ENCODE results near the gene BCORL1. TPM values are rescaled to one million over a fixed set of nuclear protein-coding genes. Genes with fewer than 3 reads are reported as not detected.
A peak's percentile ranks its signal among the peaks of the same experiment; 100 is the strongest.

Gene BCORL1
- total and polyA plus RNA-seq, 2 donors from 2014 or later = 3.9 to 14.1 TPM

- peak overlapping the region in 1 of 2 donors; percentile 24 for H3K27ac ChIP-seq (ENCODE audit: low read depth in 2 of 2, low read length in 2 of 2)
- H3K9me3 ChIP-seq (ENCODE audit: control insufficient read depth in 2 of 3, insufficient read depth in 1 of 3, low read length in 3 of 3) = no peaks in the 10 kb centered on the region
- no peaks in the 10 kb centered on the region for H3K36me3 ChIP-seq (ENCODE audit: control insufficient read depth in 2 of 3, insufficient read depth in 3 of 3, low read length in 3 of 3)
- intact Hi-C loops (cut with DNase I) = no loop called here
- no peak for FAIRE-seq
- DNase-seq = peak in 1 of 5 donors; percentile 88
- H3K9ac ChIP-seq (ENCODE audit: low read length in 3 of 3) = no peak overlapping the region
- TF ChIP-seq CTCF (IDR thresholded peaks at IDR 0.05; ENCODE audit: borderline replicate concordance, extremely low read depth, insufficient read depth) = no peak
- H3K27me3 ChIP-seq (ENCODE audit: control insufficient read depth, insufficient read depth, low read length) = no peaks in the 10 kb centered on the region
- no peaks in the 10 kb centered on the region for H3K4me1 ChIP-seq (ENCODE audit: control insufficient read depth in 2 of 3, insufficient read depth in 2 of 3, low read depth in 1 of 3, low read length in 3 of 3)
- H3K4me3 ChIP-seq (ENCODE audit: low read length in 3 of 3) = no peak overlapping the region
These were observed 109.6 kb downstream of the BCORL1 start for GRCh38 chrX:130091980-130092522.

- Histone ChIP-seq H3K4me3 (ENCODE audit: low read length in 3 of 3) (no peak overlapping the region), H3K27me3 (ENCODE audit: control insufficient read depth, insufficient read depth, low read length) (no peaks in the 10 kb centered on the region), H3K9ac (ENCODE audit: low read length in 3 of 3) (no peak overlapping the region), H3K36me3 (ENCODE audit: control insufficient read depth in 2 of 3, insufficient read depth in 3 of 3, low read length in 3 of 3) (no peaks in the 10 kb centered on the region), H3K4me1 (ENCODE audit: control insufficient read depth in 2 of 3, insufficient read depth in 2 of 3, low read depth in 1 of 3, low read length in 3 of 3) (peaks cover 0 to 4% (median 0%) of the 10 kb centered on the region in 3 donors), H3K27ac (ENCODE audit: low read depth in 2 of 2, low read length in 2 of 2) (no peak overlapping the region), H3K9me3 (ENCODE audit: control insufficient read depth in 2 of 3, insufficient read depth in 1 of 3, low read length in 3 of 3) (no peaks in the 10 kb centered on the region)
- FAIRE-seq = no peak
- DNase-seq = no peak
- TF ChIP-seq CTCF (IDR thresholded peaks at IDR 0.05; ENCODE audit: borderline replicate concordance, extremely low read depth, insufficient read depth) = no peak
- intact Hi-C loops (cut with DNase I) = no loop called here
These were observed 110.8 kb downstream of the BCORL1 start for GRCh38 chrX:130093271-130093670.

- Histone ChIP-seq H3K9me3 (ENCODE audit: control insufficient read depth in 2 of 3, insufficient read depth in 1 of 3, low read length in 3 of 3) (no peaks in the 10 kb centered on the region), H3K27ac (ENCODE audit: low read depth in 2 of 2, low read length in 2 of 2) (no peak overlapping the region), H3K27me3 (ENCODE audit: control insufficient read depth, insufficient read depth, low read length) (no peaks in the 10 kb centered on the region), H3K36me3 (ENCODE audit: control insufficient read depth in 2 of 3, insufficient read depth in 3 of 3, low read length in 3 of 3) (no peaks in the 10 kb centered on the region), H3K4me3 (ENCODE audit: low read length in 3 of 3) (no peak overlapping the region), H3K9ac (ENCODE audit: low read length in 3 of 3) (no peak overlapping the region), H3K4me1 (ENCODE audit: control insufficient read depth in 2 of 3, insufficient read depth in 2 of 3, low read depth in 1 of 3, low read length in 3 of 3) (peaks cover 0 to 8% (median 0%) of the 10 kb centered on the region in 3 donors)
- intact Hi-C loops (cut with DNase I) = no loop called here
- DNase-seq = no peak
- TF ChIP-seq CTCF (IDR thresholded peaks at IDR 0.05; ENCODE audit: borderline replicate concordance, extremely low read depth, insufficient read depth) = no peak
- FAIRE-seq = no peak
These were observed 112.3 kb downstream of the BCORL1 start for GRCh38 chrX:130094696-130095095.

Data from kidney (tissue), 14 donors.